ENCODE measurements around the gene CCDC51.

CCDC51 gene

DNA sequence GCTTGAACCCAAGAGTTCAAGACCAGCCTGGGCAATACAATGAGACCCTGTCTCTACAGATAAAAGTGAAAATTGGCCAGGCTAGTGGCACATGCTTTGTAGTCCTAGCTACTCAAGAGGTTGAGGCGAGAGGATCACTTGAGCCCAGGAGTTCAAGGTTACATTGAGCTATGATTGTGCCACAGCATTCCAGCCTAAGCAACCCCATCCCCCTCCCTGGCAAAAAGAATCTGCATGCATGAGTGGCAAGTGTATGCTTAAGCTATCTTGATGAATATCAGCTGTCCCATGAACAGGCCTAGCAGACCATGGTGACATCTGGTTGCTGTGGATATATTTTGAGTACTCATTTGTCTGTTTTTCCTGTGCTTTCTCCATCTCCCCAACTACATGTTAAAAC lies 11.4 kb upstream of the CCDC51 start:
- H3K4me1 ChIP-seq (ENCODE audit: control insufficient read depth in 1 of 2, insufficient read depth in 1 of 2, low read depth in 1 of 2, low read length in 1 of 2) = peaks cover 14 to 15% of the 10 kb centered on the region in 2 experiments
- H3K27me3 ChIP-seq = no peaks in the 10 kb centered on the region
- TF ChIP-seq, protein P1, sequence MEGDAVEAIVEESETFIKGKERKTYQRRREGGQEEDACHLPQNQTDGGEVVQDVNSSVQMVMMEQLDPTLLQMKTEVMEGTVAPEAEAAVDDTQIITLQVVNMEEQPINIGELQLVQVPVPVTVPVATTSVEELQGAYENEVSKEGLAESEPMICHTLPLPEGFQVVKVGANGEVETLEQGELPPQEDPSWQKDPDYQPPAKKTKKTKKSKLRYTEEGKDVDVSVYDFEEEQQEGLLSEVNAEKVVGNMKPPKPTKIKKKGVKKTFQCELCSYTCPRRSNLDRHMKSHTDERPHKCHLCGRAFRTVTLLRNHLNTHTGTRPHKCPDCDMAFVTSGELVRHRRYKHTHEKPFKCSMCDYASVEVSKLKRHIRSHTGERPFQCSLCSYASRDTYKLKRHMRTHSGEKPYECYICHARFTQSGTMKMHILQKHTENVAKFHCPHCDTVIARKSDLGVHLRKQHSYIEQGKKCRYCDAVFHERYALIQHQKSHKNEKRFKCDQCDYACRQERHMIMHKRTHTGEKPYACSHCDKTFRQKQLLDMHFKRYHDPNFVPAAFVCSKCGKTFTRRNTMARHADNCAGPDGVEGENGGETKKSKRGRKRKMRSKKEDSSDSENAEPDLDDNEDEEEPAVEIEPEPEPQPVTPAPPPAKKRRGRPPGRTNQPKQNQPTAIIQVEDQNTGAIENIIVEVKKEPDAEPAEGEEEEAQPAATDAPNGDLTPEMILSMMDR (IDR thresholded peaks at IDR 0.05) = no peak

DNA sequence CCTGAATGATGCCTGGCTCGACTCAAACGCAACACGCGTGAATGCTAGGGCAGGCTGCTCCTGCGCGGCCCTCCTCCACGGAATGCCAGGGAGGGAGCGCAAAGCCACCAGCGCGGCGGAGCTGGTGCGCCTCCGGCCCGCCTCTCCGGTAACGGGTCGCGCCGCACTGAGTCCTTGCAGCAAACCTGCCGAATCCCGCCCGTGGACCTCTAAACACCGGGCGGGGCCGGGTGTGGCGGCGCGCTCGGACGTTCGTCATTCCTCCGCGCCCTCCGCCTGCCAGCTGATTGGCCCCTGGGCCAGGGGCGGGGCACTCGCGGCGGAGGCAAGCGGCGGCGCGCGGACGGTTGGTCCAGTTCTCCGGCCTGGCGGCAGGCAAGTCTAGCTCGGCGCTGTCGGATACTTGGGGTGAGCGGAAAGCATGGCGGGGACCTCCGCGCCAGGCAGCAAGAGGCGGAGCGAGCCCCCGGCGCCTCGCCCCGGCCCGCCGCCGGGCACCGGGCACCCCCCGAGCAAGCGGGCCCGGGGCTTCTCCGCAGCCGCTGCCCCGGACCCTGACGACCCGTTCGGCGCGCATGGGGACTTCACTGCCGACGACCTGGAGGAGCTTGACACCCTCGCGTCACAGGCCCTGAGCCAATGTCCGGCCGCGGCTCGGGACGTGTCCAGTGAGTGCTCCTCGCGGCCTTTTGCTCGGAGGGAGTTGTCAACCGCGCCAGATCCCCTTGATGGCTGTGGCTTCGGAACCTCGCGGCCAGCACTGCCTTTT lies 6.7 kb upstream of the CCDC51 start, which contains the start of gene ATRIP:
Gene ATRIP, plus strand, starts transcription at position 313 of the 769 bp plus-strand sequence. Its CDS starts 109 bp downstream, at position 422.
- TF ChIP-seq, protein P1 (IDR thresholded peaks at IDR 0.05) = peak; percentile 50
- Histone ChIP-seq H3K4me3 (ENCODE audit: low read depth in 1 of 2, low read length in 1 of 2) (peak within 1 kb of the TSS; percentile 80 to 90), H3K4me1 (ENCODE audit: control insufficient read depth in 1 of 2, insufficient read depth in 1 of 2, low read depth in 1 of 2, low read length in 1 of 2) (peaks cover 25% of the 10 kb centered on the region in 2 experiments), H3K27ac (peak within 1 kb of the TSS; percentile 86), H3K9me3 (no peaks in the 10 kb centered on the region), H3K36me3 (peaks cover 36% of the 10 kb centered on the region), H3K27me3 (no peaks in the 10 kb centered on the region)

More for the DNA sequence above, 11.4 kb upstream of the CCDC51 start:
- Histone ChIP-seq H3K4me3 (ENCODE audit: low read depth in 1 of 2, low read length in 1 of 2) (no peak overlapping the region), H3K27ac (no peak overlapping the region), H3K9me3 (no peaks in the 10 kb centered on the region), H3K36me3 (peaks cover 45% of the 10 kb centered on the region)

- Histone ChIP-seq H3K4me1 (ENCODE audit: control insufficient read depth in 1 of 2, insufficient read depth in 1 of 2, low read depth in 1 of 2, low read length in 1 of 2) (peaks cover 31% of the 10 kb centered on the region in 2 experiments), H3K27ac (peak overlapping the region; percentile 86), H3K4me3 (ENCODE audit: low read depth in 1 of 2, low read length in 1 of 2) (peak overlapping the region; percentile 80 to 90)
Measured at GRCh38 chr3:48446043-48446424, 6.1 kb upstream of the CCDC51 start.

GRCh38 chr3:48445277-48445882 lies 5.5 kb upstream of the CCDC51 start:
- TF ChIP-seq, protein P1 (IDR thresholded peaks at IDR 0.05) = no peak
- peaks cover 36 to 37% of the 10 kb centered on the region in 2 experiments for H3K4me1 ChIP-seq (ENCODE audit: control insufficient read depth in 1 of 2, insufficient read depth in 1 of 2, low read depth in 1 of 2, low read length in 1 of 2)
- no peaks in the 10 kb centered on the region for H3K27me3 ChIP-seq
- H3K9me3 ChIP-seq = no peaks in the 10 kb centered on the region
- peak overlapping the region; percentile 86 for H3K27ac ChIP-seq
- no peak overlapping the region for H3K4me3 ChIP-seq (ENCODE audit: low read depth in 1 of 2, low read length in 1 of 2)
- peaks cover 33% of the 10 kb centered on the region for H3K36me3 ChIP-seq

More at GRCh38 chr3:48446043-48446424, 6.1 kb upstream of the CCDC51 start:
- TF ChIP-seq, protein P1 (IDR thresholded peaks at IDR 0.05) = no peak
- H3K36me3 ChIP-seq = peaks cover 33% of the 10 kb centered on the region
- no peaks in the 10 kb centered on the region for H3K27me3 ChIP-seq
- no peaks in the 10 kb centered on the region for H3K9me3 ChIP-seq

- no peak overlapping the region for H3K4me3 ChIP-seq (ENCODE audit: low read depth in 1 of 2, low read length in 1 of 2)
- H3K27me3 ChIP-seq = no peaks in the 10 kb centered on the region
- peak overlapping the region; percentile 32 for H3K27ac ChIP-seq
- peaks cover 33 to 39% of the 10 kb centered on the region in 2 experiments for H3K4me1 ChIP-seq (ENCODE audit: control insufficient read depth in 1 of 2, insufficient read depth in 1 of 2, low read depth in 1 of 2, low read length in 1 of 2)
- no peaks in the 10 kb centered on the region for H3K9me3 ChIP-seq
- peaks cover 33% of the 10 kb centered on the region for H3K36me3 ChIP-seq
- TF ChIP-seq, protein P1 (IDR thresholded peaks at IDR 0.05) = no peak
Measured at GRCh38 chr3:48441940-48442339, 2.0 kb upstream of the CCDC51 start.

Measured in neutrophil (primary cell).